Measurements from ENCODE around the gene ADAT3.

ADAT3 gene

DNA sequence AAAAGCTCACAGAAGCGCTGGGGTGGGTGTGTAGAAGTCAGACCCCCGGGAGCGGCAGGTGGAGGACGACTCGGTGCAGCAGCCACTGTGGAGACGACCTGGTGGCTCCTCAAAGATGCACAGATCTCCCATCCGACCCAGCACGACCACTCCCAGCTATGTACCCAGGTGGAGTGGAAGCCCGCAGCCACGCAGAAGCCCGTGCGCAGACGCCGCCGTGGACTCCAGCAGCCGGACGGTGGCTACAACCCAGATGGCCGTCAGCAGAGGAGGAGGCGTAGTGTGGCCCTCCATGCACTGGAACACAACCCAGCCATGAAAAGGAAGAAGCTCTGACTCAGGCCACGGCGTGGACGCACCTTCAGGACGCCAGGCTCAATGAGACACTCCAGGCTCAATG is 57.5 kb downstream of the ADAT3 start:
- TF ChIP-seq, protein P1, sequence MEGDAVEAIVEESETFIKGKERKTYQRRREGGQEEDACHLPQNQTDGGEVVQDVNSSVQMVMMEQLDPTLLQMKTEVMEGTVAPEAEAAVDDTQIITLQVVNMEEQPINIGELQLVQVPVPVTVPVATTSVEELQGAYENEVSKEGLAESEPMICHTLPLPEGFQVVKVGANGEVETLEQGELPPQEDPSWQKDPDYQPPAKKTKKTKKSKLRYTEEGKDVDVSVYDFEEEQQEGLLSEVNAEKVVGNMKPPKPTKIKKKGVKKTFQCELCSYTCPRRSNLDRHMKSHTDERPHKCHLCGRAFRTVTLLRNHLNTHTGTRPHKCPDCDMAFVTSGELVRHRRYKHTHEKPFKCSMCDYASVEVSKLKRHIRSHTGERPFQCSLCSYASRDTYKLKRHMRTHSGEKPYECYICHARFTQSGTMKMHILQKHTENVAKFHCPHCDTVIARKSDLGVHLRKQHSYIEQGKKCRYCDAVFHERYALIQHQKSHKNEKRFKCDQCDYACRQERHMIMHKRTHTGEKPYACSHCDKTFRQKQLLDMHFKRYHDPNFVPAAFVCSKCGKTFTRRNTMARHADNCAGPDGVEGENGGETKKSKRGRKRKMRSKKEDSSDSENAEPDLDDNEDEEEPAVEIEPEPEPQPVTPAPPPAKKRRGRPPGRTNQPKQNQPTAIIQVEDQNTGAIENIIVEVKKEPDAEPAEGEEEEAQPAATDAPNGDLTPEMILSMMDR (IDR thresholded peaks at IDR 0.05; ENCODE audit: poor library complexity, severe bottlenecking), result no peak
- DNase-seq (ENCODE audit: low spot score), result no peak
- ATAC-seq (ENCODE audit: low read depth), result no peak
- Histone ChIP-seq H3K36me3 (ENCODE audit: low read depth) (peaks cover 3% of the 10 kb centered on the region; the same call in 1 of the 2 replicates), H3K4me3 (ENCODE audit: severe bottlenecking) (no peak overlapping the region), H3K27ac (ENCODE audit: poor library complexity, severe bottlenecking) (no peak overlapping the region), H3K4me1 (ENCODE audit: insufficient read depth, poor library complexity, severe bottlenecking) (no peaks in the 10 kb centered on the region), H3K9me3 (ENCODE audit: severe bottlenecking) (no peaks in the 10 kb centered on the region), H3K27me3 (ENCODE audit: insufficient read depth, poor library complexity, severe bottlenecking) (no peaks in the 10 kb centered on the region)
